Smooth muscle cell (in vitro differentiated cells): Measurements from ENCODE around the gene CALCOCO1. TPM values are rescaled to one million over a fixed set of nuclear protein-coding genes. Genes with fewer than 3 reads are reported as not detected.

Source experiments
- DNase-seq: peaks from one replicate; lab custom pipeline; 2025; ENCODE audit not compliant: unreplicated experiment; lab: John Stamatoyannopoulos, UW
- H2AFZ ChIP-seq: fragments of 200-600 bp; sonication (generic); 2 replicates; pipeline ENCODE4 v1.6.0; 2016; ENCODE audit warnings: antibody characterized with exemption, low read depth, mild to moderate bottlenecking
- H3F3A ChIP-seq: fragments of 200-600 bp; sonication (generic); 2 replicates; pipeline ENCODE4 v1.6.0; 2017; ENCODE audit warnings: antibody characterized with exemption, low read depth
- H3K27ac ChIP-seq: fragments of 200-600 bp; sonication (generic); 2 replicates; pipeline ENCODE4 v1.5.1; 2016; ENCODE audit warnings: low read depth, mild to moderate bottlenecking
- H3K27me3 ChIP-seq: fragments of 200-600 bp; sonication (generic); 2 replicates; pipeline ENCODE4 v1.6.1; 2016; ENCODE audit warnings: low read depth, mild to moderate bottlenecking
- H3K36me3 ChIP-seq: fragments of 200-600 bp; sonication (generic); 2 replicates; pipeline ENCODE4 v1.5.1; 2016; ENCODE audit warnings: low read depth
- H3K4me1 ChIP-seq: fragments of 200-600 bp; sonication (generic); 2 replicates; pipeline ENCODE4 v1.5.1; 2016; ENCODE audit warnings: low read depth
- H3K4me2 ChIP-seq: fragments of 200-600 bp; sonication (generic); 2 replicates; pipeline ENCODE4 v1.6.0; 2016; ENCODE audit warnings: mild to moderate bottlenecking
- H3K4me3 ChIP-seq: fragments of 200-600 bp; sonication (generic); 2 replicates; pipeline ENCODE4 v1.5.1; 2016; ENCODE audit warnings: mild to moderate bottlenecking
- H3K79me2 ChIP-seq: fragments of 200-600 bp; sonication (generic); 2 replicates; pipeline ENCODE4 v1.6.0; 2016; ENCODE audit warnings: low read depth, mild to moderate bottlenecking
- H3K9ac ChIP-seq: fragments of 200-600 bp; sonication (generic); 2 replicates; pipeline ENCODE4 v1.6.0; 2016; ENCODE audit warnings: low read depth
- H3K9me3 ChIP-seq: fragments of 200-600 bp; sonication (generic); replicated peaks from 2 replicates; pipeline ENCODE4 v1.5.1; 2016; ENCODE audit warnings: low read depth
- H4K20me1 ChIP-seq: fragments of 200-600 bp; sonication (generic); 2 replicates; pipeline ENCODE4 v1.6.0; 2016; ENCODE audit warnings: low read depth
- CTCF ChIP-seq: fragments of 200-600 bp; sonication (generic); IDR thresholded peaks from 2 replicates; pipeline ENCODE4 v1.5.1; 2017; ENCODE audit warnings: borderline replicate concordance, mild to moderate bottlenecking, antibody characterized with exemption; ENCODE audit not compliant: insufficient read depth, poor library complexity, severe bottlenecking
- WGBS: methylation state at CpG from one replicate; pipeline ENCODE4 v1.1.7; 2016; ENCODE audit warnings: low lambda C conversion rate; 5-methylcytosine and 5-hydroxymethylcytosine counted together
- polyA plus RNA-seq: library from polyadenylated mRNA; unstranded; fragments of >200 nt; fragmentation: Nextera tagmentation; extraction: Ambion mirVana; gene quantifications from 2 replicates; pipeline ENCODE4 v1.2.1, GENCODE V29; 2016
- total RNA-seq: library from RNA; depleted of rRNA; stranded (reverse); fragments of >200 nt; gene quantifications from 2 replicates; pipeline ENCODE4 v1.2.3, GENCODE V29; 2014

Gene CALCOCO1
- total and polyA plus RNA-seq, 2 experiments from 2014 or later, result 46.5 to 52.0 TPM

DNA sequence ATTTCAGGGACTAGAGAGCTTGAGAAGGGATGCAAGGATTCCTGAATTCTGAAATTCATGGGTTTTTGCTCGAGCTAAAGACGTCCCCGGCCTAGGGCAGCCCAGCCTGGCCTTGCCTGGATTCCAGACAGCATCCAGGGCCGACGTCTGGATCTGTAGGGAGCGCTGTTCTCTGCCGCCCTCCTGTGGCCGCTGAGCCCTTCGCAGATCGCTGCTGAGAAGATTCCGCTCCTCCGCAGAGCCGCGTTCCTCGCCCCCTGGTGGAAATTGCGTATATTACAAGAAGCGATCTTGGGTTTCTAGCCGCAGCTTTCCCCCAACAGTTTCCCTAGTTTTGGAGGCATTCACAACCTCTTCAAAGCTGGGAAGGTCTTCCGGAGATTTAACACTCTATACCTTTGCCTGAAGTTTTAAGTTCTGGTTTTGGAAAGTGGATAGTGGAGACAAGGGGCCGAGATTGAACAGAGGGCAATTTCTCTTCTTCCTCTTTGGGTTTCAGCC, 19.4 kb upstream of the CALCOCO1 start:
- Histone ChIP-seq H3K27me3 (peaks cover 79% of the 10 kb centered on the region), H3K4me1 (peaks cover 27% of the 10 kb centered on the region), H4K20me1 (no peaks in the 10 kb centered on the region), H3K9ac (no peak overlapping the region), H3K79me2 (no peaks in the 10 kb centered on the region), H2AFZ (no peak overlapping the region), H3F3A (no peaks in the 10 kb centered on the region), H3K27ac (no peak overlapping the region), H3K9me3 (no peaks in the 10 kb centered on the region), H3K36me3 (no peaks in the 10 kb centered on the region), H3K4me3 (no peak overlapping the region), H3K4me2 (no peak overlapping the region)
- peak; percentile 99 for TF ChIP-seq CTCF
- 3% methylated on average over 20 of the region's 20 CpGs for whole genome bisulfite sequencing
- peak; percentile 72 for DNase-seq

DNA sequence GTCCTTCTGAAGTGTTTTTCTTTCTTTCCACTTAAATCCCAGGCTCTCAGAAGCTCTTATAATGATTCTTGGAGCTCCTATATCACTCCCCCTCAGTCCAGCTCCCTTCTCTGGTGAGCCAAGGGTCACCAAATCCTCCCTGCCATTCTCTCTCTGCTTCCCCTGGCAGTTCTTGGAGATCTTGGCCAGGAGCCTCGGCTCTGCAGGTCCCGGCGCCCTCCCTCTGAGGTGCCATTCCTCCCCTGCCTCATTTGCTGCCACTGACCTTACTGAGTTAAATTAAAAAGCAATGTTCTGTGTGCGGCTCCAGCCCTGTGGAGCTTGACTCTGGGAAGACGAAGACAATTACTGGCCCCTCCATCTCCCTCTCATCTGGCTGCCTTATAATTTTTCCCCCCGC, 17.5 kb upstream of the CALCOCO1 start:
- Histone ChIP-seq H3K36me3 (no peaks in the 10 kb centered on the region), H3K4me2 (no peak overlapping the region), H3K9me3 (no peaks in the 10 kb centered on the region), H3K79me2 (no peaks in the 10 kb centered on the region), H4K20me1 (no peaks in the 10 kb centered on the region), H3K27me3 (peaks cover 79% of the 10 kb centered on the region), H3K4me3 (no peak overlapping the region), H3K9ac (no peak overlapping the region), H3F3A (no peaks in the 10 kb centered on the region), H3K4me1 (peaks cover 17% of the 10 kb centered on the region), H3K27ac (no peak overlapping the region), H2AFZ (no peak overlapping the region)
- DNase-seq, result no peak
- no peak for TF ChIP-seq CTCF
- 86% methylated on average over 6 of the region's 6 CpGs for WGBS

DNA sequence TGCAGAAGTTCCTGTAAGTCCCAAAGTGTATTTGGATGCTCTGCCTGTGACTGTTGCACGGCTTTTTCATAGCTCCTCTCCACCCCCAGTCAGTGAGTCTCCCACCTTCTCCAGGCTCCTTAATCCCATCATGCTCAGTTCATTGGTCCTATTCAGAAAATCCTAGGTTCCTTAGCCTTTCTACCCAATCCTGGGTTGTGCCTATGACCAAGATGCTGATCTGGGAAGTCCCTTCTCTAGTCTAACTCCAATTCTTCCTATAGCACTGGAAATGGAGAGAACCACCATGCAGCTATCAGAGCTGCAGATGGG, 16.8 kb upstream of the CALCOCO1 start:
- WGBS, result 100% methylated on average over 1 of the region's 1 CpG
- no peaks in the 10 kb centered on the region for H3K79me2 ChIP-seq
- H3K27me3 ChIP-seq, result peaks cover 79% of the 10 kb centered on the region

More for the DNA sequence above, 16.8 kb upstream of the CALCOCO1 start:
- Histone ChIP-seq H2AFZ (no peak overlapping the region), H3K9me3 (no peaks in the 10 kb centered on the region), H3F3A (no peaks in the 10 kb centered on the region), H4K20me1 (no peaks in the 10 kb centered on the region), H3K36me3 (no peaks in the 10 kb centered on the region), H3K9ac (no peak overlapping the region), H3K4me2 (no peak overlapping the region), H3K27ac (no peak overlapping the region), H3K4me1 (peaks cover 17% of the 10 kb centered on the region), H3K4me3 (no peak overlapping the region)
- no peak for TF ChIP-seq CTCF
- no peak for DNase-seq
